ENCODE measurements around the gene RUFY4. TPM values are rescaled to one million over a fixed set of nuclear protein-coding genes. Genes with fewer than 3 reads are reported as not detected.

RUFY4 gene
- total RNA-seq, 8 experiments from 2014 or later, result 0.21 to 0.95 (median 0.35) TPM; not detected in 1

DNA sequence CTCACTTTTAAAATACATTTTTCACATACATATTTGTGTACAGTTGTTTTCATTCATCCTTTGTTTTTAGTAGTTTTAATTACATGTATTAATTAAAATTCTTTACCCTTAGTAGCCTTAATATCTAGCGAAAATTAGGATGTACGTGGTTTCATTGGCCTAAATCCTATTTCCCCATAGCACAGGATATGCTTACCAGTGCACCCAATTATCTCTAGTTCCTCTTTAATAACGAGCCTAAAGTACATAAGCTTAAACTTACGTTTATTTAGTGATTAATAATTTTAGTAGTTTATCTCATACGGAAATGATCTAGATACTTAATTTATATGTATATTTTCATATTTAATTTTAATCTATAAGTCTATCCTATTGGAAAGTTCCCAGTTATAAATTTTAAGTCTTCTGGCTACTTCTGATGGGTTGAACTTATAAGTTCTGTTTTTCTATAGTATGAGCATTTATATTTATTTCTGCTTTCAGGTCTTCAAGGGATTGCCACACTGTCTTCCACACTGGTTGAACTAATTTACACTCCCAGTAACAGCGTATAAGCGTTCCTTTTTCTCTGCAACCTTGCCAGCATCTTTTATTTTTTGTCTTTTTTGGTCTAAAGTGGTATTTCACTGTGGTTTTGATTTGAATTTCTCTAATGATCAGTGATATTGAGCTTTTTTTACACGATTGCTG lies 21.4 kb upstream of the RUFY4 start:
- ATAC-seq (replicated peaks in 6 of 8), result no peak
- WGBS, 10 experiments, result 65 to 93% (median 85%) methylated on average over 2 to 8 of the region's 8 CpGs
- Histone ChIP-seq H3K27ac (no peak overlapping the region), H3K4me1 (replicated peaks in 1 of 2) (no peaks in the 10 kb centered on the region), H3K4me3 (no peak overlapping the region)
- in situ Hi-C loops (cut with MboI; ENCODE audit: low pct_unique_long_range_greater_than_20kb in 2 of 9, low sequenced_read_pairs in 9 of 9, unreplicated experiment in 9 of 9), result loop anchor here in 2 of 9 experiments (25.0 kb wide), 1 partner anchor 260 kb away; no protein-coding TSS in a partner anchor

DNA sequence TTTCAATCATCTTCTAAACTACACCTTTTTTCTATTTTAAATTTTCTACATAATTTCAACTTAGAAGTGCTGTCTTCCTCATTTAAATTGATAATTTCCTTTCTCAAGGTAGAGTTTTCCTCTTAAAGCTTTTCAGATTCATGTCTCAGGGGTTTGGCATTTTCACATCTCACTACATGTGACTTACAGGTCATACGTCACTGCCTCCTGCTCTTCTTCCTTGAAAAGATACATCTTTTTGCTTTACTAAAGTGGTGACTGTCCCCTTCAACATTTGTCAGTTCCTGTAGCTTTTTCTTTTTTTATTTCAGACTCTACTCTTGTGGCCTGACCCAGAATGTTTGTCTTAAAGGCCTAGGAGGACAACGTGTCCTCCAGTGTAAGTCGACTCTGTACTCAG lies 17.1 kb upstream of the RUFY4 start:
- WGBS, 10 experiments, result 46 to 94% (median 83%) methylated on average over 1 to 3 of the region's 3 CpGs
- in situ Hi-C loops (cut with MboI; ENCODE audit: low pct_unique_long_range_greater_than_20kb in 2 of 9, low sequenced_read_pairs in 9 of 9, unreplicated experiment in 9 of 9), result loop anchor here in 1 of 9 experiments (25.0 kb wide), 1 partner anchor 265 kb away; no protein-coding TSS in a partner anchor
- Histone ChIP-seq H3K27ac (no peak overlapping the region), H3K4me3 (no peak overlapping the region), H3K4me1 (replicated peaks in 1 of 2) (no peaks in the 10 kb centered on the region)
- ATAC-seq (replicated peaks in 6 of 8), result no peak

DNA sequence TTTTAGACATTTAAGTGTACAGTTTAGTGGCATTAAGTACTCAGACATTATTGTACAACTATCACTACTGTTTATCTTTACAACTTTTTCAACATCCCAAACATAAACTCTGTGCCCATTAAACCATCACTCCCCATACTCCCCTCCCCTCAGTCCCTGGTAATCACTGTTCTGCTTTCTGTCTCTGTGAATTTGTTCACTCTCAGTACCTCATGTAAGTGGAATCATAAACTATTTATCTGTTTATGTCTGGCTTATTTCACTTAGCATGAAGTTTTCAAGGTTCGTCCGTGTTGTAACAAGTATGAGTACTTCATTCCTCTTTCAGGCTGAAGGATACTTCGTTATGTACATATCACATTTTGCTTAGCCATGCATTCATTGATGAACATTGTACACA lies 9.8 kb upstream of the RUFY4 start:
- no peak overlapping the region for H3K4me3 ChIP-seq
- H3K27ac ChIP-seq, result no peak overlapping the region
- no peak for ATAC-seq (replicated peaks in 6 of 8)
- in situ Hi-C loops (cut with MboI; ENCODE audit: low pct_unique_long_range_greater_than_20kb in 2 of 9, low sequenced_read_pairs in 9 of 9, unreplicated experiment in 9 of 9), result loop anchor here in 1 of 9 experiments (25.0 kb wide), 1 partner anchor 272 kb away; no protein-coding TSS in a partner anchor
- no peaks in the 10 kb centered on the region for H3K4me1 ChIP-seq (replicated peaks in 1 of 2)
- WGBS, 10 experiments, result 50 to 100% (median 82%) methylated on average over 1 to 3 of the region's 3 CpGs; no CpG with 5 or more reads in 3 of the 10 experiments

DNA sequence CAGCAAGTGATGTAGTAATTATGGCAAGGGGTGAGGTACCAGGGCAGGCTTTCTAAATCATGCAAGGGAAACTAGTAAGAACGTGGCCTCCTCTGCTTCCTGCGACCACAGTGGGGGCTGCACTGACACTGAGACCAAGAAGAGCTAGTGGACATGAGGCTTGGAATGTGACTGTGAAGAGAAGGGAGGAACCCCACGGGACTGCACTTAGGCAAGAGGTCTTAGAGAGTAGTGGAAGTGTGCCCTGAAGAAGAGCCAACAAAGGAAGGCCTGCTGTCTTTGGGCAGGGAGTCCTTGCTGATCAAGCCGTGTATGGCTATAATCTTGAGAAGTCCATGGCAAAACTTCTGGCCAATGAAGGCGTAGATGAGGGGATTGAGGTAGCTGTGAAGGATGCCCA lies 8.9 kb upstream of the RUFY4 start:
- in situ Hi-C loops (cut with MboI; ENCODE audit: low pct_unique_long_range_greater_than_20kb in 2 of 9, low sequenced_read_pairs in 9 of 9, unreplicated experiment in 9 of 9), result loop anchor here in 1 of 9 experiments (25.0 kb wide), 1 partner anchor 273 kb away; no protein-coding TSS in a partner anchor
- H3K27ac ChIP-seq, result no peak overlapping the region
- WGBS, 10 experiments, result 0 to 83% (median 48%) methylated on average over 1 to 5 of the region's 5 CpGs; no CpG with 5 or more reads in 4 of the 10 experiments

DNA sequence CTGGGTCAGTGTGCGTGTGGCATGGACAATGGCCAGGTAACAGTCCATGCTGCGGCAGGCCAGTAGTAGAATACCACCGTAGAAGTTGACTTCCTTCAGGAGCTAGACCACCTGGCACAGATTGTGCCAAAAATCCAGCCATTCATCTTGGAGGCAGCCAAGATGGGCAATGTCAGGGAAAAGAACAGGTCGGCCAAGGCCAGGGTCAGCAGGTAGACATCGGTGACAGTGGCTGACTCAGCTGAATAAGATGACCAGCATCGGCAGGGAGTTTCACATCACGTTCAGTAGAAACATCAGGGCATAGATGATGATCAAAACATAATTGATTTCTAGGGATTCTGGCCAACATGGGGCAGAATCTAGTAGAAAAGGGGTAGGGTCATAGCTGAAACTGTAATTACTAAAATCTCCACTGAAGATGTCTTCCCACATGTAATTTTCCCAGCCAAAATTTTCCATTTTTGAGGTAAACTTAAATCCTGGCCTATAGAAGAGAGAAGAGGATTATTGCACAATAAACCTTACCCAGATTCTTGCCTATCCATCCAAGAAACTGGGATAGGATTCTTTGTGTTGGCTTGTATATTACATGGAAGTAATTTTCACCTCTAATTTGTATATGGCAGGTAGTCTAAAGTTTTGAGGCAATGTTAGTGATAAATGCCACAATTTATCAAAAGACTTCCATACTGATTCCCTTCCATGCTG lies 7.9 kb upstream of the RUFY4 start:
- no peak overlapping the region for H3K27ac ChIP-seq
- in situ Hi-C loops (cut with MboI; ENCODE audit: low pct_unique_long_range_greater_than_20kb in 2 of 9, low sequenced_read_pairs in 9 of 9, unreplicated experiment in 9 of 9), result loop anchor here in 1 of 9 experiments (25.0 kb wide), 1 partner anchor 274 kb away; no protein-coding TSS in a partner anchor
- H3K4me3 ChIP-seq, result no peak overlapping the region
- WGBS, 10 experiments, result 69 to 100% (median 89%) methylated on average over 2 to 7 of the region's 7 CpGs; no CpG with 5 or more reads in 1 of the 10 experiments
- no peak for ATAC-seq (replicated peaks in 6 of 8)
- H3K4me1 ChIP-seq (replicated peaks in 1 of 2), result no peaks in the 10 kb centered on the region

More for the DNA sequence above, 8.9 kb upstream of the RUFY4 start:
- Histone ChIP-seq H3K4me1 (replicated peaks in 1 of 2) (no peaks in the 10 kb centered on the region), H3K4me3 (no peak overlapping the region)
- ATAC-seq (replicated peaks in 6 of 8), result no peak

DNA sequence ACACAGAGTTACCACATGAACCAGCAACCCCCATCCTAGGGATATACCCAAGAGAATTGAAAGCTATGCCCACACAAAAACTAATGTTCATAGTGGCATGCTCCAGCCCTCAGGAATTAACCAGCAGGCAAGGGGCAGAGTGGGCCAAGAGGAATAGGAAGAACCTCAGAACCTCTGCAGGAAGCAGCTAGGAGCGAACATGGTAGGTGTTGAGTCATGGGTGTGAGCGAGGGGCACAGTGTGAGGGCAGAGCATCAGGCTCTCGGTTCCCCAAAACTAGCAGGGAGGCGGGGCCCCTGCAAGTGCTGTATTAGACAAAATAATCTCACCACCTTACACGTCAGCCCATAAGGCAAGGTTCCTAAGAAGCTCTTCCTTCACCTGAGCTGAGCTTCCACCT lies 5.6 kb upstream of the RUFY4 start:
- WGBS, 10 experiments, result 43 to 88% (median 70%) methylated on average over 1 to 4 of the region's 5 CpGs; no CpG with 5 or more reads in 3 of the 10 experiments
- peaks cover 0 to under 1% of the 10 kb centered on the region in 2 donors for H3K4me1 ChIP-seq (replicated peaks in 1 of 2)
- H3K4me3 ChIP-seq, result no peak overlapping the region
- no peak for ATAC-seq (replicated peaks in 6 of 8)
- in situ Hi-C loops (cut with MboI; ENCODE audit: low pct_unique_long_range_greater_than_20kb in 2 of 9, low sequenced_read_pairs in 9 of 9, unreplicated experiment in 9 of 9), result loop anchor here in 1 of 9 experiments (25.0 kb wide), 1 partner anchor 276 kb away; no protein-coding TSS in a partner anchor
- H3K27ac ChIP-seq, result no peak overlapping the region

DNA sequence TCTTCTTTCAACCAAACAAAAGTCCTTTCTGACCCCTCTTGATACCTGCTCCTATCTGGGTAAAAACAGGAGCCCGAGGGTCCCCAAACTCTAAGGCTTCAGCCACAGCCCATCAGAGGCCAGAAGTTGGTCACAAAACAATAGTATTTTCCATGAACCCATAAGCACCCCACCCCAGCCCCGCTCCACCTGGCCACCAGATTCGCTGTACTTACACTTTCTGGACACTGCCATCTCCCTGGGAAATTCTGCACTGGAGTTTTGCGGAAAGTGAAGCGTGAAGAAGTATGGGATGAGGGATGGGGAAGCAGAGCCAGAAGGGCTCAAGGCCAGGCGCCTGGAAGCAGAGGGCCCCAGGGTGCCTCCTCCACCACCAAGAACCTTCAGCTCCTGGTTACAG lies 5.2 kb upstream of the RUFY4 start:
- no peak for ATAC-seq (replicated peaks in 6 of 8)
- Histone ChIP-seq H3K27ac (no peak overlapping the region), H3K4me1 (replicated peaks in 1 of 2) (peaks cover 0 to 3% of the 10 kb centered on the region in 2 donors), H3K4me3 (no peak overlapping the region)
- in situ Hi-C loops (cut with MboI; ENCODE audit: low pct_unique_long_range_greater_than_20kb in 2 of 9, low sequenced_read_pairs in 9 of 9, unreplicated experiment in 9 of 9), result loop anchor here in 1 of 9 experiments (25.0 kb wide), 1 partner anchor 277 kb away; no protein-coding TSS in a partner anchor
- WGBS, 10 experiments, result 75 to 90% (median 79%) methylated on average over 2 to 5 of the region's 6 CpGs; no CpG with 5 or more reads in 6 of the 10 experiments

DNA sequence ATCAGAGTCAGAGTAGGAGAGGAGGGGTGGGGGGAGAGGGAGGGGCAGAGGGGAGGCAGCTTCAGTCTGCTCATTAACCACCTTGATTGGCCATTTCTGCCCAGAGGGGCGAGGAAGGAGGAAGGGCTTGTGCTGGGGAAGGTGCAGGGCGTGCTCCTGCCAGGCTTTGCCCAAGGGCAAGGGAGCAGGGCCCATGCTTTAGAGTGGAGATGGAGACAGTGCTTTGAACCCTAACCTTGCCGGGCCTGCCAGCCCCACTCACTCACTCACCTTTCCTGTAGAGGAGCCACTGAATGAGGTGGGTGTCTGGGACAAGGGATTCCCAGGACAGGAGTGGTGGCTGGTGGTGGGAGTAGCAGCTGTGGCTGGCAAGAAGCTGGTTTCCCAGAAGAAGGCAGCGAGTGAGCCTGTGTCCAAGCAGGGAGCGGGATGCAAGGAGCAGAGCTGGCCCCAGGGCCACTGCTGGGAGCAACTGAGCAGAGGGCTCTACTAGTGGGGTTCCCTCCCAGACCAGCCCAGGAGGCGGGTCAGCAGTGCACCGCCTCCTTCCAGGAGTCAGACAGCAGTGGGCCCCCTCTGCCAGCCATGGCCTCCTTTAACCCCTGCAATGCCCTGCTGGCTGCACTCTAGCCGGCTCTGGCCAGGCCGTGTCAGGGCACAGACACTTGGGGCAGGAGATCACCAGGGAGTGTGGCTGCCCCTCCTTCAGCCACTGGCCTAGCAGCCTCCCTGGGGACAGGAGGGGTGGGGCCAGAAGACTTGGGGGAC lies 3.6 kb upstream of the RUFY4 start:
- in situ Hi-C loops (cut with MboI; ENCODE audit: low pct_unique_long_range_greater_than_20kb in 2 of 9, low sequenced_read_pairs in 9 of 9, unreplicated experiment in 9 of 9), result loop anchor here in 1 of 9 experiments (25.0 kb wide), 1 partner anchor 278 kb away; no protein-coding TSS in a partner anchor
- ATAC-seq (replicated peaks in 6 of 8), result no peak
- WGBS, 10 experiments, result 40 to 92% (median 54%) methylated on average over 1 to 4 of the region's 9 CpGs; no CpG with 5 or more reads in 6 of the 10 experiments
- Histone ChIP-seq H3K4me1 (replicated peaks in 1 of 2) (peaks cover 0 to 5% of the 10 kb centered on the region in 2 donors), H3K4me3 (no peak overlapping the region), H3K27ac (no peak overlapping the region)

DNA sequence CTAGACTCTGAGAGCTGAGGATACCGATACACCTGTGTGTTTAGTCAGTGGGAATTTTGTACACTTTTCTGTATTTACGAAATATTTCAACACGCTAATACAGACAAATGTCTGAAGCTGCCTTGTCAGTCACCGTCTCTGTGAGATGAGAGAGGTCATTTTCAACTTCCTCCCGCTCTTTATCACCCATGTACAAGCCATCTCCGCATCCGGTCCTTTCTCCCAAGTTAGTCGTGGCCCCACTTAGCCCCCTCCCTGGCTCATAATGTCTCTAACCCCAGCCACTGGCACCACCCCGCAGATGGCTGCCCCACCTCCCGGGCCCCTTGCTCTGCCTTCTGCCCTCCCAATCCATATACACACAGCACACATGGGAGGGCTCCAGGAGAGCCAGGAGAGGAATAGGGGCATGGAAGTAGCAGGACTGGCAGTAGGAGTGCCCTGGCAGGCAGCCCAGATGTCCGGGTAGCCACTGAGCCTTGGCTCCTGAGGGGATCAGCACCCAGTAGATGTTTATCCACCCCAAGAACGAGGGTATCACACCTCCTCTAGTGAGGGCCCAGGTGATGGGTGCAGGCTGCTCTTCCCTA lies 2.0 kb upstream of the RUFY4 start:
- no peak for ATAC-seq (replicated peaks in 6 of 8)
- Histone ChIP-seq H3K4me3 (no peak overlapping the region), H3K4me1 (replicated peaks in 1 of 2) (peaks cover 0 to 5% of the 10 kb centered on the region in 2 donors), H3K27ac (no peak overlapping the region)
- in situ Hi-C loops (cut with MboI; ENCODE audit: low pct_unique_long_range_greater_than_20kb in 2 of 9, low sequenced_read_pairs in 9 of 9, unreplicated experiment in 9 of 9), result loop anchor here in 1 of 9 experiments (25.0 kb wide), 1 partner anchor 280 kb away; no protein-coding TSS in a partner anchor
- 60 to 92% (median 82%) methylated on average over 1 to 4 of the region's 12 CpGs; no CpG with 5 or more reads in 2 of the 10 experiments for WGBS, 10 experiments

DNA sequence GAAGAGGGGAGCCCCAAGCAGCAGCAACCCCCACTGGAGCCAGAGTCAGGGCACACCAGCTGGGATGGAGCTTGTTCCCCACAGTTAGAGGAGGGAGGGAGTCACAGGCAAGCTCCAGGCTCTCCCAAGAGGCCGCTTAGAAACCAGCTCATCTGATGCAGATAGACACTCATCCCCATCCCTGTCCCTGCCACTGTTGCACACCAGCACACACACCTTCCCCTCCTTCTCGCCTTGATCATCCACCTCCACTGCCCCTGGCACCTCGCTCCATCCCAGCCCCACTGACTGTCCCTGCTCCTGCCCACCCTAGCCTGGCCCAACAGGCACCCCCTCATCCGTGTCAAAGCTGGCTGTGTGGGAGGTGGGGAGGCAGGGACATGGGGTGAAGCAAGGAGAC lies 1.5 kb upstream of the RUFY4 start:
- H3K4me3 ChIP-seq, result no peak overlapping the region
- in situ Hi-C loops (cut with MboI; ENCODE audit: low pct_unique_long_range_greater_than_20kb in 2 of 9, low sequenced_read_pairs in 9 of 9, unreplicated experiment in 9 of 9), result loop anchor here in 1 of 9 experiments (25.0 kb wide), 1 partner anchor 280 kb away; no protein-coding TSS in a partner anchor
- WGBS, 10 experiments, result 60% methylated on average over 1 to 2 of the region's 4 CpGs; no CpG with 5 or more reads in 8 of the 10 experiments
- peaks cover 0 to 5% of the 10 kb centered on the region in 2 donors for H3K4me1 ChIP-seq (replicated peaks in 1 of 2)
- no peak for ATAC-seq (replicated peaks in 6 of 8)
- no peak overlapping the region for H3K27ac ChIP-seq

DNA sequence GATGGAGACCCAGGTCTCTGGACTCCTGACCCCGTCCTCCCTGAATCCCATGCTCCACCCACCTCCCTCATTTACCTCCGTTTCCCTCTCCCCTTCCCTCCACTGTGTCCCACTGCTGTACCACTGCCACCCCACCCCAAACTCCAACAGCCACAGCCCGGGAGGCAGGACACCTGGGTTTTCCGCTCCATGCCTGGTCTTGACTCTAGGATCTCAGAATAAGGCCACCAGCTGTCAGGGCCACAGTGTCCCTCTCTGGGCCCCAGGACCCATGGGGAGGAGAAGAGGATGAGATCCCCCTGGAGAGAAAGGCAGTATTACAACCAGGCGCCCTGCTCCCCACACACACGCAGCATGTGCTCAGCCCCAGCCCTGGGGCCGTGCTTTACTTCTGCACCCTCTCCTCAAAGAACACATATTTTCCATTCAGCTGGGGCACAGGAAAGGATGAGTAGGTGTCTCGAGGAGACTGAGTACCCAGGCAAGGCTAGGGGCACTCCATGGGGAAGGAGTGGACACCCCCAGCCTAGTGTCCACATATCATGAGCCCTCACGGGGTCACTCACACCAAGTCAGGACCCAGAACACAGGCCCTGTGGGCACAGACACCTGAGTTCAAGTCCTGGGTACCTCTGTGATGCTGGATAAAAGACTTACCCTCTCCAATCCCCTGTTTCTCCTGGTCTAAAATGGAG lies 700 bp downstream of the RUFY4 start:
- in situ Hi-C loops (cut with MboI; ENCODE audit: low pct_unique_long_range_greater_than_20kb in 2 of 9, low sequenced_read_pairs in 9 of 9, unreplicated experiment in 9 of 9), result loop anchor here in 1 of 9 experiments (25.0 kb wide), 1 partner anchor 282 kb away; no protein-coding TSS in a partner anchor
- peaks cover 0 to 5% of the 10 kb centered on the region in 2 donors for H3K4me1 ChIP-seq (replicated peaks in 1 of 2)
- 20 to 100% (median 52%) methylated on average over 1 to 2 of the region's 9 CpGs; no CpG with 5 or more reads in 6 of the 10 experiments for WGBS, 10 experiments
- no peak overlapping the region for H3K4me3 ChIP-seq
- no peak for ATAC-seq (replicated peaks in 6 of 8)
- no peak overlapping the region for H3K27ac ChIP-seq
